ENCODE measurements around the gene CREB5. TPM values are rescaled to one million over a fixed set of nuclear protein-coding genes. Genes with fewer than 3 reads are reported as not detected.

Gene CREB5
- total and polyA plus RNA-seq, 2 donors (not counting 3 experiments of a cell fraction or from before 2014, with no cell fraction given): 19.6 to 28.4 TPM

GRCh38 chr7:28573059-28573553 lies 160.8 kb downstream of the CREB5 start:
- no peaks in the 10 kb centered on the region for H3K9me1 ChIP-seq (replicated peaks; ENCODE audit: control insufficient read depth, extremely low read depth, insufficient read depth, low read length)
- no peaks in the 10 kb centered on the region for H4K20me1 ChIP-seq (replicated peaks; ENCODE audit: control insufficient read depth, extremely low read depth, insufficient read depth, low read length)
- no peaks in the 10 kb centered on the region for H3K36me3 ChIP-seq (ENCODE audit: control insufficient read depth in 2 of 2, extremely low read depth in 1 of 2, insufficient read depth in 2 of 2, low read length in 2 of 2)
- no peak overlapping the region for H3K27ac ChIP-seq (ENCODE audit: insufficient read depth, low read depth, low read length)
- BruUV-seq (replicated peaks): no TSS peak
- no peaks in the 10 kb centered on the region for H3K79me2 ChIP-seq (ENCODE audit: control insufficient read depth, insufficient read depth, low read length)
- intact Hi-C loops (cut with micrococcal nuclease) (loop anchor here (1.0 to 5.0 kb wide), 4 partner anchors 32 to 164 kb away; no protein-coding TSS in a partner anchor), dilution Hi-C loops (cut with MboI; ENCODE audit: extremely low pct_ligation_motif_present, low sequenced_read_pairs) (no loop called here)
- TF ChIP-seq JUN (IDR thresholded peaks at IDR 0.05; ENCODE audit: borderline replicate concordance, insufficient read depth, insufficient read length, low read depth) (no peak), MYC (IDR thresholded peaks at IDR 0.05; ENCODE audit: low read depth, low read length) (no peak), POLR2A (IDR thresholded peaks at IDR 0.05; ENCODE audit: low read depth, low read length) (no peak), CTCF (IDR thresholded peaks at IDR 0.05; ENCODE audit: extremely low read depth in 1 of 2, insufficient read depth in 1 of 2, low read depth in 1 of 2, low read length in 2 of 2) (no peak), FOS (IDR thresholded peaks at IDR 0.05; ENCODE audit: borderline replicate concordance, insufficient read depth, low read length) (no peak)
- peaks cover 4 to 10% of the 10 kb centered on the region in 2 experiments for H3K27me3 ChIP-seq (ENCODE audit: control insufficient read depth in 2 of 2, insufficient read depth in 2 of 2, low read length in 2 of 2)
- FAIRE-seq (peak; percentile 69), DNase-seq (ENCODE audit: low read depth, low spot score) (peak; percentile 79)
- no peak overlapping the region for H2AFZ ChIP-seq (ENCODE audit: low read depth, low read length)
- CTCF ChIA-PET: interaction anchor here (0.7 to 1.5 kb wide), 6 partner anchors 17 to 173 kb away, joined by 3 to 6 read pairs (median 4); no protein-coding TSS in a partner anchor
- H3K9me3 ChIP-seq (replicated peaks; ENCODE audit: control insufficient read depth, insufficient read depth, low read length): no peaks in the 10 kb centered on the region
- H3K4me3 ChIP-seq (replicated peaks in 1 of 3; ENCODE audit: insufficient read depth in 1 of 3, low read depth in 1 of 3, low read length in 3 of 3): no peak overlapping the region
- POLR2A ChIA-PET: no interaction called here
- no peak overlapping the region for H3K4me2 ChIP-seq (ENCODE audit: insufficient read depth, low read length)
- H3K4me1 ChIP-seq (ENCODE audit: control insufficient read depth, extremely low read depth, insufficient read depth, low read length): peaks cover 21% of the 10 kb centered on the region
- no peak overlapping the region for H3K9ac ChIP-seq (replicated peaks; ENCODE audit: extremely low read depth, insufficient read depth, low read length)

Data from endothelial cell of umbilical vein (primary cell).